Body of pancreas (tissue), 4 donors: ENCODE results near the gene AEN.

Experiments used
- POLR2A ChIP-seq, 3 donors: fragments of 450-650 bp; IDR thresholded peaks; one replicate each; pipeline ENCODE4 v1.6.1; 2016; ENCODE audit warnings: antibody characterized with exemption in 3 of 3, mild to moderate bottlenecking in 2 of 3
- TF ChIP-seq, protein P1 (sequence below), 7 experiments: fragments of 450-650 bp in 4 of 7; fragments of 200-600 bp in 3 of 7; sonication (generic) in 3 of 7; IDR thresholded peaks; one replicate each; pipeline ENCODE4 v1.5.1; 2016 to 2019; ENCODE audit warnings: antibody characterized with exemption in 7 of 7

DNA sequence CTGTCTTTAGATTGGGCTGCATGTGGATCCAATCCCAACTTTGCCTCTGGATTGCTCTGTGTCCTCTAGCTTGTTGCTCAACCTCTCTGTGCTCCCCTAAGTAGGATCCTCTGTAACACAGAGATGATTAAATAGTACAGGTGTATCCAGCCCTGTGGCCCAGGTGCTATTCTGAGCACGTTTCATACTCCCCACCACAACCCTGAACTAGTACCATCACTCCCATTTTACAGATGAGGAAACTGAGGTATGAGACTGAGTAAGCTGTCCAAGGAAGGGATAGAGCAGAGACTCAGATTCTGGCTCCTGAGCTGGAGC, 24.9 kb downstream of the AEN start:
- TF ChIP-seq, protein P1, sequence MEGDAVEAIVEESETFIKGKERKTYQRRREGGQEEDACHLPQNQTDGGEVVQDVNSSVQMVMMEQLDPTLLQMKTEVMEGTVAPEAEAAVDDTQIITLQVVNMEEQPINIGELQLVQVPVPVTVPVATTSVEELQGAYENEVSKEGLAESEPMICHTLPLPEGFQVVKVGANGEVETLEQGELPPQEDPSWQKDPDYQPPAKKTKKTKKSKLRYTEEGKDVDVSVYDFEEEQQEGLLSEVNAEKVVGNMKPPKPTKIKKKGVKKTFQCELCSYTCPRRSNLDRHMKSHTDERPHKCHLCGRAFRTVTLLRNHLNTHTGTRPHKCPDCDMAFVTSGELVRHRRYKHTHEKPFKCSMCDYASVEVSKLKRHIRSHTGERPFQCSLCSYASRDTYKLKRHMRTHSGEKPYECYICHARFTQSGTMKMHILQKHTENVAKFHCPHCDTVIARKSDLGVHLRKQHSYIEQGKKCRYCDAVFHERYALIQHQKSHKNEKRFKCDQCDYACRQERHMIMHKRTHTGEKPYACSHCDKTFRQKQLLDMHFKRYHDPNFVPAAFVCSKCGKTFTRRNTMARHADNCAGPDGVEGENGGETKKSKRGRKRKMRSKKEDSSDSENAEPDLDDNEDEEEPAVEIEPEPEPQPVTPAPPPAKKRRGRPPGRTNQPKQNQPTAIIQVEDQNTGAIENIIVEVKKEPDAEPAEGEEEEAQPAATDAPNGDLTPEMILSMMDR (IDR thresholded peaks at IDR 0.05): no peak
- TF ChIP-seq POLR2A (IDR thresholded peaks at IDR 0.05): no peak
